GM12878 (cell line): ENCODE data around the gene MFSD11. TPM values are rescaled to one million over a fixed set of nuclear protein-coding genes. Genes with fewer than 3 reads are reported as not detected.
A peak's percentile ranks its signal among the peaks of the same experiment; 100 is the strongest.

Experiments
- BCL3 ChIP-seq: IDR thresholded peaks from 2 replicates; pipeline ENCODE4 v1.6.1; 2011; ENCODE audit warnings: borderline replicate concordance, low read depth, mild to moderate bottlenecking, moderate library complexity, low read length; ENCODE audit not compliant: insufficient read depth, poor library complexity, severe bottlenecking
- CBX5 ChIP-seq: sonication (generic); IDR thresholded peaks from 2 replicates; pipeline ENCODE4 v1.6.1; 2016; ENCODE audit warnings: low read depth, moderate library complexity, mild to moderate bottlenecking, inconsistent platforms
- EGR1 ChIP-seq, 2 experiments: IDR thresholded peaks; 1 replicate in 1 of 2; 2 replicates in 1 of 2; pipeline ENCODE4 v1.6.1; 2011 to 2012; ENCODE audit warnings: low read depth in 2 of 2, low read length in 2 of 2, borderline replicate concordance in 1 of 2, mild to moderate bottlenecking in 1 of 2, moderate library complexity in 1 of 2
- FOXM1 ChIP-seq: IDR thresholded peaks from 2 replicates; pipeline ENCODE4 v1.6.1; 2012; ENCODE audit warnings: low read depth, mild to moderate bottlenecking, inconsistent platforms, low read length, moderate library complexity
- GABPA ChIP-seq: IDR thresholded peaks from 2 replicates; pipeline ENCODE4 v1.6.1; 2014; ENCODE audit warnings: antibody characterized with exemption, low read depth, mild to moderate bottlenecking, inconsistent platforms
- GATAD2B ChIP-seq: fragments of 450-650 bp; conservative IDR thresholded peaks from 2 replicates; pipeline ENCODE4 v1.6.1; 2017; ENCODE audit warnings: low read depth, mild to moderate bottlenecking, moderate library complexity
- MEF2B ChIP-seq: fragments of 450-650 bp; IDR thresholded peaks from 2 replicates; pipeline ENCODE4 v1.6.1; 2018; ENCODE audit warnings: mild to moderate bottlenecking, moderate library complexity; ENCODE audit not compliant: partially characterized antibody, poor library complexity, severe bottlenecking
- MXI1 ChIP-seq: fragments of 150-350 bp; IDR thresholded peaks from 2 replicates; pipeline ENCODE4 v1.6.1; 2011; ENCODE audit warnings: low read depth, mild to moderate bottlenecking, inconsistent platforms, low read length, improper control_type of control experiment
- NR2C1 ChIP-seq: fragments of 450-650 bp; IDR thresholded peaks from 2 replicates; pipeline ENCODE4 v1.6.1; 2017; ENCODE audit warnings: antibody characterized with exemption, mild to moderate bottlenecking, moderate library complexity
- NRF1 ChIP-seq: conservative IDR thresholded peaks from 2 replicates; pipeline ENCODE4 v1.6.1; 2011; ENCODE audit warnings: mild to moderate bottlenecking, low read depth, low read length, improper control_type of control experiment
- PAX5 ChIP-seq: IDR thresholded peaks from 2 replicates; pipeline ENCODE4 v1.6.1; 2011; ENCODE audit warnings: low read depth, low read length, borderline replicate concordance
- PBX3 ChIP-seq: IDR thresholded peaks from 2 replicates; pipeline ENCODE4 v1.6.1; 2011; ENCODE audit warnings: mild to moderate bottlenecking, low read depth, low read length, moderate library complexity; ENCODE audit not compliant: insufficient replicate concordance
- PML ChIP-seq: IDR thresholded peaks from 2 replicates; pipeline ENCODE4 v1.6.1; 2012; ENCODE audit warnings: low read length, inconsistent platforms
- POLR2A ChIP-seq: IDR thresholded peaks from 2 replicates; pipeline ENCODE4 v1.6.1; 2011; ENCODE audit warnings: low read depth, mild to moderate bottlenecking, low read length
- POLR2AphosphoS2 ChIP-seq: IDR thresholded peaks from 2 replicates; pipeline ENCODE4 v1.6.1; 2011; ENCODE audit warnings: low read depth, mild to moderate bottlenecking, low read length, improper control_type of control experiment, moderate library complexity
- RAD51 ChIP-seq: fragments of 450-650 bp; IDR thresholded peaks from 2 replicates; pipeline ENCODE4 v1.6.1; 2016; ENCODE audit warnings: moderate library complexity, mild to moderate bottlenecking, inconsistent platforms
- SIN3A ChIP-seq: IDR thresholded peaks from 2 replicates; pipeline ENCODE4 v1.6.1; 2012; ENCODE audit warnings: low read depth, low read length, improper control_type of control experiment
- SUPT20H ChIP-seq: IDR thresholded peaks from 2 replicates; pipeline ENCODE4 v1.6.1; 2011; ENCODE audit warnings: low read depth, mild to moderate bottlenecking, low read length, moderate library complexity, borderline replicate concordance; ENCODE audit not compliant: control insufficient read depth
- TCF3 ChIP-seq: IDR thresholded peaks from 2 replicates; pipeline ENCODE4 v1.6.1; 2012; ENCODE audit warnings: low read depth, mild to moderate bottlenecking, low read length, borderline replicate concordance; ENCODE audit not compliant: insufficient read depth
- ZNF24 ChIP-seq: fragments of 450-650 bp; IDR thresholded peaks from 2 replicates; pipeline ENCODE4 v1.6.1; 2017; ENCODE audit warnings: antibody characterized with exemption, mild to moderate bottlenecking
- ZNF592 ChIP-seq: fragments of 450-650 bp; IDR thresholded peaks from 2 replicates; pipeline ENCODE4 v1.6.1; 2017; ENCODE audit warnings: mild to moderate bottlenecking, moderate library complexity
- polyA plus RNA-seq, 11 experiments: library from polyadenylated mRNA; depleted of rRNA in 4 of 11; unstranded in 6 of 11; stranded (reverse) in 5 of 11; fragments of >200 nt; fragmentation: Nextera tagmentation in 4 of 11; fragmentation: Illumina TruSeq in 1 of 11; extraction: Ambion mirVana in 4 of 11; extraction: Trizol in 1 of 11; gene quantifications; 1 replicate in 1 of 11; 2 replicates in 10 of 11; pipeline versions ENCODE4 v1.2.1 to v1.2.3, GENCODE V29; 2011 to 2016; ENCODE audit warnings: inconsistent platforms in 2 of 11, missing spikeins in 2 of 11, low read depth in 1 of 11
- total RNA-seq, 4 experiments: library from RNA; depleted of rRNA in 3 of 4; stranded (reverse); fragments of >200 nt in 3 of 4; fragmentation: Illumina TruSeq in 1 of 4; extraction: Trizol in 1 of 4; gene quantifications; 2 replicates each; pipeline versions ENCODE4 v1.2.1 to v1.2.3, GENCODE V29; 2013 to 2021
- TF ChIP-seq, protein P1 (sequence below): fragments of 150-350 bp; IDR thresholded peaks from 2 replicates; pipeline ENCODE4 v1.6.1; 2014; ENCODE audit warnings: mild to moderate bottlenecking, low read depth, low read length

The MFSD11 gene
- total and polyA plus RNA-seq, 10 of the 15 experiments (the other 5 are each of a cell fraction or from before 2014, with no cell fraction given): 11.0 to 19.4 (median 15.5) TPM

DNA sequence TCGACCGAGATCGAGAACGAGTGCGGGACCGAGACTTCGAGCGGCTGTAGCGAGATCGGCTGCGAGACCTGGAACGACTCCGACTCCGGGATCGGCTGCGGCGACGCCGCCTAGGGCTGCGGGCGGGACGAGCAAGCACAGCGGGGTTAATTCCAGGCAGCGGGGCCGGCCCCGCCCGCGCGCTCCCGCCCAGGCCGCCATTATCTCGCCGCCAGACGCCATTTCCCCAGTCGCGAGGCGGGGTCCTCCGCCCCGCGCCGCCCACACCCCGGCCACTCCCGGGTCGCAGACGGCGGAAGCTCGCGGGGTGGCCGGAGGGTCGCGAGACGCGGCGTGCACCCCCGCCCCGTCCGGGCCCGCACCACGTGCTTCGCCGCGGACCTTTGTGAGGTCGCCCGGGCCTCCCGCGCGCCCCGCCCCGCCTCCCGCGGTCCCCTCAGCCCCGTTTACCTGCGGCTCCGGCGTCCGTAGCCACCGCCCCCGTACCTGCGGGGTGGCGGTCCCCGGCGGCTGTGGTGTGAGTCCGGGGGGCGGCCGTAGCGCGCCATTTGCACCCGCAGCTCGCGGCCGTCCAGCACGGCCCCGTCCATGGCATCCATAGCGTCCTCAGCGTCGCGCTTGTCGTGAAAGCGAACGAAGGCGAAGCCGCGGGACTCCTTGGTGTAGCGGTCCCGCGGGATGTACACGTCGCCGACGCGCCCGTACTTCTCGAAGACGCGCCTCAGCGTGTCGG, 1.4 kb upstream of the MFSD11 start (continued):
- TF ChIP-seq BCL3 (peak; percentile 13), MXI1 (peak; percentile 63), POLR2A (peak; percentile 20), PML (no peak), PAX5 (peak; percentile 20; the same call in 1 of the 2 replicates), RAD51 (no peak), FOXM1 (no peak), TCF3 (0 out of 2 replicates have a peak, but pooled peaks have one; percentile 13), GABPA (no peak), CBX5 (no peak), GATAD2B (peak; percentile 37; the same call in 1 of the 2 replicates), SIN3A (peak; percentile 44; the same call in 1 of the 2 replicates), POLR2AphosphoS2 (no peak), ZNF592 (peak; percentile 59; the same call in 1 of the 2 replicates), EGR1 (IDR thresholded peaks at IDR 0.05; ENCODE audit: borderline replicate concordance in 1 of 2, low read depth in 2 of 2, low read length in 2 of 2) (peak in 1 of 2 experiments; percentile 75; a peak in 2 of 3 replicates), MEF2B (peak; percentile 8), NRF1 (no peak), PBX3 (no peak), ZNF24 (peak; percentile 67; the same call in 1 of the 2 replicates), SUPT20H (no peak), NR2C1 (peak; percentile 83)
- TF ChIP-seq, protein P1, sequence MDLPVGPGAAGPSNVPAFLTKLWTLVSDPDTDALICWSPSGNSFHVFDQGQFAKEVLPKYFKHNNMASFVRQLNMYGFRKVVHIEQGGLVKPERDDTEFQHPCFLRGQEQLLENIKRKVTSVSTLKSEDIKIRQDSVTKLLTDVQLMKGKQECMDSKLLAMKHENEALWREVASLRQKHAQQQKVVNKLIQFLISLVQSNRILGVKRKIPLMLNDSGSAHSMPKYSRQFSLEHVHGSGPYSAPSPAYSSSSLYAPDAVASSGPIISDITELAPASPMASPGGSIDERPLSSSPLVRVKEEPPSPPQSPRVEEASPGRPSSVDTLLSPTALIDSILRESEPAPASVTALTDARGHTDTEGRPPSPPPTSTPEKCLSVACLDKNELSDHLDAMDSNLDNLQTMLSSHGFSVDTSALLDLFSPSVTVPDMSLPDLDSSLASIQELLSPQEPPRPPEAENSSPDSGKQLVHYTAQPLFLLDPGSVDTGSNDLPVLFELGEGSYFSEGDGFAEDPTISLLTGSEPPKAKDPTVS: no peak
